GM18511 (cell line): ENCODE results near the gene OR6V1.
"Not testable (repeated sequence)": the region's sequence is repeated elsewhere in the genome, so short reads cannot be mapped to it uniquely, and the experiment has no call there.

Source experiments
- ATAC-seq: cut with Tn5 transposase; IDR thresholded peaks from one replicate; pipeline ENCODE4 v1.9.1; 2021; ENCODE audit warnings: mild to moderate bottlenecking, moderate library complexity; ENCODE audit not compliant: unreplicated experiment

Gene OR6V1

GRCh38 chr7:143042159-143042789, 9.9 kb upstream of the OR6V1 start:
- ATAC-seq, result peak; percentile 7

GRCh38 chr7:143042790-143043271, 9.3 kb upstream of the OR6V1 start:
- ATAC-seq, result peak; percentile 39

GRCh38 chr7:143043391-143043790, 8.8 kb upstream of the OR6V1 start:
- ATAC-seq, result peak; percentile 76

- ATAC-seq, result no peak
Observed at GRCh38 chr7:143046426-143046851, 5.7 kb upstream of the OR6V1 start.

- ATAC-seq, result no peak
Observed at GRCh38 chr7:143047326-143047725, 4.8 kb upstream of the OR6V1 start.

- ATAC-seq, result no peak
Observed at GRCh38 chr7:143048827-143049226, 3.3 kb upstream of the OR6V1 start.

GRCh38 chr7:143049362-143049761, 2.8 kb upstream of the OR6V1 start:
- no peak for ATAC-seq

GRCh38 chr7:143050931-143051330, 1.2 kb upstream of the OR6V1 start:
- no peak for ATAC-seq

- ATAC-seq, result no peak
Observed at GRCh38 chr7:143054621-143055020, 2.5 kb downstream of the OR6V1 start.

- no peak for ATAC-seq
Observed at GRCh38 chr7:143055754-143056153, 3.6 kb downstream of the OR6V1 start.

GRCh38 chr7:143063741-143064140, 11.6 kb downstream of the OR6V1 start:
- no peak for ATAC-seq

- no peak for ATAC-seq
Observed at GRCh38 chr7:143068446-143068845, 16.3 kb downstream of the OR6V1 start.

GRCh38 chr7:143069912-143070500, 17.9 kb downstream of the OR6V1 start:
- no peak for ATAC-seq

GRCh38 chr7:143073556-143073955, 21.4 kb downstream of the OR6V1 start:
- no peak for ATAC-seq

GRCh38 chr7:143074141-143074540, 22.0 kb downstream of the OR6V1 start:
- ATAC-seq, result no peak

- ATAC-seq, result no peak
Observed at GRCh38 chr7:143085109-143085508, 33.0 kb downstream of the OR6V1 start.

- not testable (repeated sequence) for ATAC-seq
Observed at GRCh38 chr7:143085610-143086009, 33.5 kb downstream of the OR6V1 start.

GRCh38 chr7:143088549-143089231, 36.5 kb downstream of the OR6V1 start:
- not testable (repeated sequence) for ATAC-seq

- ATAC-seq, result no peak
Observed at GRCh38 chr7:143096146-143096545, 44.0 kb downstream of the OR6V1 start.

GRCh38 chr7:143099579-143099978, 47.4 kb downstream of the OR6V1 start:
- not testable (repeated sequence) for ATAC-seq
